NB4 (cell line): Measurements from ENCODE around the gene DTHD1.

ENCODE experiments used
- CTCF ChIP-seq: IDR thresholded peaks from one replicate; pipeline ENCODE4 v1.5.1; 2012; ENCODE audit warnings: low read depth, low read length
- MAX ChIP-seq: IDR thresholded peaks from 2 replicates; pipeline ENCODE4 v1.6.1; 2011; ENCODE audit warnings: low read depth, low read length

- no peak for TF ChIP-seq CTCF
- no peak for TF ChIP-seq MAX
Measured at GRCh38 chr4:36353998-36354397, 72.6 kb downstream of the DTHD1 start.
